Measurements from ENCODE around the gene HIVEP3. TPM values are rescaled to one million over a fixed set of nuclear protein-coding genes. Genes with fewer than 3 reads are reported as not detected.

HIVEP3 gene
- total and polyA plus RNA-seq, 3 experiments from 2014 or later, result 15.1 to 24.0 (median 23.0) TPM

GRCh38 chr1:41521766-41522165 is 397.0 kb downstream of the HIVEP3 start:
- peaks cover 0 to 36% (median 3%) of the 10 kb centered on the region in 3 donors for H3K36me3 Mint-ChIP-seq
- H3K27ac ChIP-seq (ENCODE audit: low read depth, low read length), result no peak overlapping the region
- no peaks in the 10 kb centered on the region for H3K4me1 ChIP-seq (ENCODE audit: insufficient read depth, low read length)
- DNase-seq, result no peak
- peaks cover 0 to 5% (median 0%) of the 10 kb centered on the region in 3 donors for H3K4me1 Mint-ChIP-seq
- peak overlapping the region in 1 of 8 donors; percentile 24 for H3K27ac Mint-ChIP-seq
- H3K4me3 ChIP-seq (ENCODE audit: low read length), result no peak overlapping the region
- no peaks in the 10 kb centered on the region for H3K9me3 ChIP-seq (ENCODE audit: low read length)
- no peaks in the 10 kb centered on the region for H3K27me3 Mint-ChIP-seq
- ChIA-PET POLR2A (no interaction called here), CTCF (no interaction called here)
- no peak overlapping the region for H3K4me3 Mint-ChIP-seq
- no peaks in the 10 kb centered on the region for H3K36me3 ChIP-seq (ENCODE audit: insufficient read depth, low read length)
- no peaks in the 10 kb centered on the region for H3K9me3 Mint-ChIP-seq
- no peaks in the 10 kb centered on the region for H3K27me3 ChIP-seq (ENCODE audit: insufficient read depth, low read length, poor library complexity, severe bottlenecking)

- CTCF ChIA-PET, result no interaction called here
- Histone ChIP-seq H3K27ac (ENCODE audit: low read depth, low read length) (no peak overlapping the region), H3K27me3 (ENCODE audit: insufficient read depth, low read length, poor library complexity, severe bottlenecking) (no peaks in the 10 kb centered on the region), H3K36me3 (ENCODE audit: insufficient read depth, low read length) (no peaks in the 10 kb centered on the region), H3K9me3 (ENCODE audit: low read length) (no peaks in the 10 kb centered on the region), H3K4me3 (ENCODE audit: low read length) (no peak overlapping the region), H3K4me1 (ENCODE audit: insufficient read depth, low read length) (no peaks in the 10 kb centered on the region)
- DNase-seq, result no peak
- Mint-ChIP-seq H3K4me3 (no peak overlapping the region), H3K36me3 (peaks cover 0 to 36% (median 3%) of the 10 kb centered on the region in 3 donors), H3K27ac (no peak overlapping the region), H3K9me3 (no peaks in the 10 kb centered on the region), H3K27me3 (no peaks in the 10 kb centered on the region), H3K4me1 (peaks cover 0 to 10% (median 0%) of the 10 kb centered on the region in 3 donors)
- POLR2A ChIA-PET, result no interaction called here
Observed at GRCh38 chr1:41520951-41521752, 397.6 kb downstream of the HIVEP3 start.

- H3K4me3 Mint-ChIP-seq, result no peak overlapping the region
- peaks cover 0 to 11% (median 0%) of the 10 kb centered on the region in 3 donors for H3K4me1 Mint-ChIP-seq
- no peaks in the 10 kb centered on the region for H3K36me3 ChIP-seq (ENCODE audit: insufficient read depth, low read length)
- no peaks in the 10 kb centered on the region for H3K27me3 Mint-ChIP-seq
- CTCF ChIA-PET, result no interaction called here
- peak overlapping the region in 1 of 8 donors; percentile 11 for H3K27ac Mint-ChIP-seq
- H3K9me3 ChIP-seq (ENCODE audit: low read length), result no peaks in the 10 kb centered on the region
- peaks cover 0 to 32% (median 3%) of the 10 kb centered on the region in 3 donors for H3K36me3 Mint-ChIP-seq
- no peaks in the 10 kb centered on the region for H3K9me3 Mint-ChIP-seq
- H3K4me3 ChIP-seq (ENCODE audit: low read length), result no peak overlapping the region
- H3K27me3 ChIP-seq (ENCODE audit: insufficient read depth, low read length, poor library complexity, severe bottlenecking), result no peaks in the 10 kb centered on the region
- POLR2A ChIA-PET, result no interaction called here
- H3K27ac ChIP-seq (ENCODE audit: low read depth, low read length), result no peak overlapping the region
- DNase-seq, result no peak
- H3K4me1 ChIP-seq (ENCODE audit: insufficient read depth, low read length), result no peaks in the 10 kb centered on the region
Observed at GRCh38 chr1:41519667-41520066, 399.1 kb downstream of the HIVEP3 start.

GRCh38 chr1:41518471-41518870 is 400.3 kb downstream of the HIVEP3 start:
- H3K4me3 Mint-ChIP-seq, result no peak overlapping the region
- ChIA-PET CTCF (no interaction called here), POLR2A (no interaction called here)
- H3K9me3 Mint-ChIP-seq, result no peaks in the 10 kb centered on the region
- no peak overlapping the region for H3K27ac ChIP-seq (ENCODE audit: low read depth, low read length)
- H3K36me3 ChIP-seq (ENCODE audit: insufficient read depth, low read length), result no peaks in the 10 kb centered on the region
- H3K27me3 Mint-ChIP-seq, result no peaks in the 10 kb centered on the region
- no peak for DNase-seq
- H3K4me1 ChIP-seq (ENCODE audit: insufficient read depth, low read length), result no peaks in the 10 kb centered on the region
- H3K27me3 ChIP-seq (ENCODE audit: insufficient read depth, low read length, poor library complexity, severe bottlenecking), result no peaks in the 10 kb centered on the region
- no peak overlapping the region for H3K27ac Mint-ChIP-seq
- no peaks in the 10 kb centered on the region for H3K9me3 ChIP-seq (ENCODE audit: low read length)
- H3K4me1 Mint-ChIP-seq, result peaks cover 0 to 11% (median 0%) of the 10 kb centered on the region in 3 donors
- H3K36me3 Mint-ChIP-seq, result peaks cover 0 to 25% (median 3%) of the 10 kb centered on the region in 3 donors
- H3K4me3 ChIP-seq (ENCODE audit: low read length), result no peak overlapping the region

GRCh38 chr1:41517062-41517438 is 401.7 kb downstream of the HIVEP3 start:
- H3K4me3 Mint-ChIP-seq, result no peak overlapping the region
- peaks cover 0 to 11% (median 0%) of the 10 kb centered on the region in 3 donors for H3K4me1 Mint-ChIP-seq
- CTCF ChIA-PET, result interaction anchor here (0.8 kb wide), 1 partner anchor 375 kb away, joined by 4 read pairs; no protein-coding TSS in a partner anchor
- no peaks in the 10 kb centered on the region for H3K27me3 Mint-ChIP-seq
- H3K27ac Mint-ChIP-seq, result peak overlapping the region in 1 of 8 donors; percentile 32
- Histone ChIP-seq H3K27ac (ENCODE audit: low read depth, low read length) (no peak overlapping the region), H3K9me3 (ENCODE audit: low read length) (no peaks in the 10 kb centered on the region), H3K27me3 (ENCODE audit: insufficient read depth, low read length, poor library complexity, severe bottlenecking) (no peaks in the 10 kb centered on the region), H3K4me3 (ENCODE audit: low read length) (no peak overlapping the region), H3K4me1 (ENCODE audit: insufficient read depth, low read length) (no peaks in the 10 kb centered on the region), H3K36me3 (ENCODE audit: insufficient read depth, low read length) (no peaks in the 10 kb centered on the region)
- H3K9me3 Mint-ChIP-seq, result no peaks in the 10 kb centered on the region
- POLR2A ChIA-PET, result no interaction called here
- DNase-seq, result no peak
- H3K36me3 Mint-ChIP-seq, result peaks cover 0 to 21% (median 3%) of the 10 kb centered on the region in 3 donors

- CTCF ChIA-PET, result interaction anchor here (0.8 to 1.4 kb wide), 7 partner anchors 9 to 658 kb away, joined by 3 to 5 read pairs (median 4); no protein-coding TSS in a partner anchor
- Histone ChIP-seq H3K36me3 (ENCODE audit: insufficient read depth, low read length) (no peaks in the 10 kb centered on the region), H3K27me3 (ENCODE audit: insufficient read depth, low read length, poor library complexity, severe bottlenecking) (no peaks in the 10 kb centered on the region), H3K27ac (ENCODE audit: low read depth, low read length) (no peak overlapping the region), H3K4me3 (ENCODE audit: low read length) (no peak overlapping the region), H3K4me1 (ENCODE audit: insufficient read depth, low read length) (no peaks in the 10 kb centered on the region), H3K9me3 (ENCODE audit: low read length) (no peaks in the 10 kb centered on the region)
- H3K27me3 Mint-ChIP-seq, result no peaks in the 10 kb centered on the region
- peaks cover 0 to 26% (median 5%) of the 10 kb centered on the region in 3 donors for H3K36me3 Mint-ChIP-seq
- H3K9me3 Mint-ChIP-seq, result no peaks in the 10 kb centered on the region
- peaks cover 0 to 11% (median 0%) of the 10 kb centered on the region in 3 donors for H3K4me1 Mint-ChIP-seq
- H3K27ac Mint-ChIP-seq, result no peak overlapping the region
- POLR2A ChIA-PET, result no interaction called here
- peak overlapping the region in 2 of 7 donors; percentile 17 to 26 for H3K4me3 Mint-ChIP-seq
- peak in 3 of 5 donors; percentile 10 to 30 (median 14) for DNase-seq
Observed at GRCh38 chr1:41516168-41517061, 402.3 kb downstream of the HIVEP3 start.

GRCh38 chr1:41515778-41516167 is 402.9 kb downstream of the HIVEP3 start:
- CTCF ChIA-PET, result interaction anchor here (1.0 to 1.4 kb wide), 6 partner anchors 9 to 658 kb away, joined by 3 to 5 read pairs (median 4); no protein-coding TSS in a partner anchor
- no peak overlapping the region for H3K27ac Mint-ChIP-seq
- no peaks in the 10 kb centered on the region for H3K9me3 Mint-ChIP-seq
- H3K9me3 ChIP-seq (ENCODE audit: low read length), result no peaks in the 10 kb centered on the region
- DNase-seq, result no peak
- H3K27ac ChIP-seq (ENCODE audit: low read depth, low read length), result no peak overlapping the region
- no peak overlapping the region for H3K4me3 Mint-ChIP-seq
- H3K27me3 Mint-ChIP-seq, result no peaks in the 10 kb centered on the region
- H3K4me3 ChIP-seq (ENCODE audit: low read length), result no peak overlapping the region
- no peaks in the 10 kb centered on the region for H3K4me1 ChIP-seq (ENCODE audit: insufficient read depth, low read length)
- POLR2A ChIA-PET, result no interaction called here
- no peaks in the 10 kb centered on the region for H3K36me3 ChIP-seq (ENCODE audit: insufficient read depth, low read length)
- H3K4me1 Mint-ChIP-seq, result peaks cover 0 to 11% (median 0%) of the 10 kb centered on the region in 3 donors
- H3K36me3 Mint-ChIP-seq, result peaks cover 0 to 27% (median 5%) of the 10 kb centered on the region in 3 donors
- no peaks in the 10 kb centered on the region for H3K27me3 ChIP-seq (ENCODE audit: insufficient read depth, low read length, poor library complexity, severe bottlenecking)
